GM18868 (cell line): ENCODE results near the gene KCNB1.
"Not testable (repeated sequence)": the region's sequence is repeated elsewhere in the genome, so short reads cannot be mapped to it uniquely, and the experiment has no call there.

ENCODE experiments used
- ATAC-seq: cut with Tn5 transposase; IDR thresholded peaks from one replicate; pipeline ENCODE4 v1.9.1; 2021; ENCODE audit warnings: mild to moderate bottlenecking, moderate library complexity; ENCODE audit not compliant: unreplicated experiment

Gene KCNB1

DNA sequence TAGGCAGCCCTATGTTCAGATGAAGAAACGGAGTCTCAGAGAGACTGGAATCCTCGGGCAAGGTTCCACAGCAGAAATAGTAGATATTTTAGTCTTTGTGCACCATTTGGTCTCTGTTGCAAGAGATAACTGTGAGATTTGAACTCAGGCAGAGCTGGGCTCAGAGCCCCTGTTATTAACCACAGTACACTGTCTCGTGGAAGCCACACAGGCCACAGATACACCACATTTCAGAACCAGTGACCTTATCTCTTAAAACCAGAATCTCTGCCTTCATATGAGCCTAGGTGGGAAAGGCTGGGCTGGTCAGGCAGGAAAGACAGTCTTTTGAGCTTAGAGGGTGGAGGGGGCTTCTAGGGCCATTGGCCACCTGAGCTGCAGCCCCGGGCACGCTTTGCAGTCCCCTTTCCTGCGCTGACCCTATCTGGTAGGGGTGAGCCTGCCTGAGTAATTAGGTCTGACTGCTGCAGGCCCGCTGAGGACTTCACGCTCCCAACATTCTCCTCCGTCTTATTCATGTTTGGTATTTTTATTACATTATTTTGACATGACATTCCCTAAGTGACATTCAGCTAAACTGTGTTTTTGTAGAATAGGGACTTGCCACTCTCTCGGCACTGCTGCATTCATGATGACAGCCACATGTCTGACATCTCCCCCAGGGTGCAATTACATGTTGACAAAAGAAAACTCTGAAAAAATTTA is 71.1 kb downstream of the KCNB1 start:
- no peak for ATAC-seq

DNA sequence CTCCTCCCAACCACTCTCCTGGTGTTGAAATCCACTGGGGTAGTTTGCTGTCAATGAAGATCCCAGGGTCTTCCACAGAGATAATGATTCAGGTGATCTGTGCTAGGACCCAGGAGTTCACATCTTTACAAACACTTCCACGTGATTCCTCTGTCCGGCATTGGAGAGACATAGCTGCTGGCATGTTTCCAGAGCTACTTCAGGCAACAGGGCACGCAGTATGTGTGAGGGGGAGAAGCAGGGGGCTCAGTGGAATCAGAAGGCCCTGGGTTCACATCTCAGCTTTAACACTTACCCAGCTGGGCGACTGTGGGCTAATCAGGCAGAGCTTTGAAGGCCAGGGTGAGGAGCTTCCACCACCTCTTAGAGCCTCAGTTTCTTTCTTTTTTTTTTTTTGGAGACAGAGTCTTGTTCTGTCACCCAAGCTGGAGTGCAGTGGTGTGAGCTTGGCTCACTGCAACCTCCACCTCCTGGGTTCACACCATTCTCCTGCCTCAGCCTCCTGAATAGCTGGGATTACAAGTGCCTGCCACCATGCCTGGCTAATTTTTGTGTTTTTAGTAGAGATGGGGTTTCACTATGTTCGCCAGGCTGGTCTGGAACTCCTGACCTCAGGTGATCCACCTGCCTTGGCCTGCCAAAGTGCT is 72.4 kb downstream of the KCNB1 start:
- not testable (repeated sequence) for ATAC-seq

DNA sequence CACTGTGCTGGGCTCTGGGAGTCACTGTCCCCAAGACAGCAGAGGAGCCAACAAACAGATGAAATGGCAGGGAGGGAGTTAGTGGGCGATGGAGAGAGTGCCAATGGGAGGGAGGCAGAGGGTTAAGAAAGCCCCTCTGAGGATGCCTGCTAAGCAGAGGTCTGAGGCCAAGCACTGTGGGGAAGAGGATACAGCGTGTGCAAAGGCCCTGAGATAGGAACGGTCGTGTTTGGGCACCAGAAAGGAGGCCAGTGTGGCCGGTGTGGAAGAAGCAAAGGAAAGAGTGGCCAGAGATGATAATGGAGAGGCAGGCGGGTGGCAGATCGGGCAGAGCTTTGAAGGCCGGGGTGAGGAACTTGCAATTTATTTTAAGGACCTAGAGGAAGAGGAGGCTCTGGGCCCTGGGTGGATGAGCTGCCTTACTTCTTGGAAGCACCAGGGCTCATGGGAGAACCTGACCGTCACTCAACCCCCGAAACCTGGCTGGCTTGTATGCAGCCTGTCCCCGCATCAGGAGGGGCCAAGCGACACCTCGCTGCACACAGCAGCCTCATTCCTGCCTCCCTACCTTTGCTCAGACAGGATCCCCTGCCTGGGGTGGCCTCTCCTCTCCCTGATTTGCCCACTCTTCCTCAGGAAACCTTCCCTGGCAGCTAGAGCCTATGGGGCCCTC is 73.0 kb downstream of the KCNB1 start:
- ATAC-seq: no peak

DNA sequence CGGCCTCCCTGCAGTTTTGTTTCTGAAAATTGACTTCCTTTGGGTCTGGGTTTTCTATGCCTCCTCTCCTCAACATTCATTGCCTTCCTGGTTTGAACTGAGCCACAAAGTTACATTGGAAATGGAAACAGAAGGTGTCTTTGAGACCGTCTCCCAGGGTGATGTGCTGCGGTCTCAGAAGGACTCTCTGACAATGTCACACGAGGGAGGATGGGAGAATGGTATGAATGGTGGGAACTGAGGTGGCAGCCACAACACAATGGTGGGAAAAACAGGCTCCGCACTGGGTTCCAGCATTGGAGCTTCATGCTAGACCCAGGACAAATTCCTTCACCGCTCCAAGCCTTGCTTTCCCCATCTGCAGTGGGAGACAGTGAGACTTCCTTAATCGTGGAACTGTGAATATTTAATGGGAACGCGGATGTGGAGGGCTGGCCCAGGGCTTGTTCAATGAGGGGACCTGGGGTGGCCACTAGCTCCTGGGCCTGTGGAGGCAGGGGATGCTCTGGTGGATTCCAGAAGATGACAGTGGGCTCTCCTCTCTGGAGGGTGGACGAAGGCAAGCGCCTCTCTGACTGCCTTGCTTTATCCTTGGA is 73.9 kb downstream of the KCNB1 start:
- no peak for ATAC-seq

DNA sequence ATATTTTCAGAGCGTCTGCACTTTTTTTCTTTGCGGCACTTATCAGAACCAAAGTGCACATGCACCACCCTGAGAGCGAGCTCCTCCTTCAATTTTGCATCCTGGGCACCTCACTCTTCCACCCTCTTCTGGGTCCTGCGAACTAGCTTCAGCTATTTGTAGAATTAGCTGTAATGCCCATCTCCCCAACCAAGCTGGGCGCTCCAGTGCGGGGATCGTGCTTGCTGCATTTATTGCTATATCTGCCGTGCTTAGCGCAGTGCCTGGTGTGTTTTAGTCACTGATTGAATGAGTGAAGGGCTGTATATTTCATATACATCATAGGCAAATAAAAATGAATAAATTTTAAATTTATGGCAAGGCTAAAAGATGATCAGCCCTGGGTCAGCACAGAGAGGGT is 75.8 kb downstream of the KCNB1 start:
- ATAC-seq: no peak

DNA sequence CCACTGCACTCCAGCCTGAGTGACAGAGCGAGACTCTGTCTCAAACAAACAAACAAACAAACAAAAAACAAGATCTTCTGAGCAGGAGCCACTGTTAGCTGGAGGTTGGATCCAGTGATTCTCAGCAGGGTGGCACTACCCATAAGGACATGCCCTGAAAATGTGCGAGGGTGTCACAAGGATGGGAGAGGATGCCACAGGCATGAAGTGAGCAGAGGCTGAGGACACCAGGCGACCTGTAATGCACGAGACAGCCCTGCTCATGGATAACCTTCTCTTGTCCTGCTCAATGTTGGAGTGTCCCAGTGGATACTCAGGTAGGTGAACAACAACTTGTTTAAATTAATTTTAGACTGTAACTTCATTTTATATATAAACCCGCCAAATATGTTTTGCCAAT is 76.8 kb downstream of the KCNB1 start:
- ATAC-seq: no peak

DNA sequence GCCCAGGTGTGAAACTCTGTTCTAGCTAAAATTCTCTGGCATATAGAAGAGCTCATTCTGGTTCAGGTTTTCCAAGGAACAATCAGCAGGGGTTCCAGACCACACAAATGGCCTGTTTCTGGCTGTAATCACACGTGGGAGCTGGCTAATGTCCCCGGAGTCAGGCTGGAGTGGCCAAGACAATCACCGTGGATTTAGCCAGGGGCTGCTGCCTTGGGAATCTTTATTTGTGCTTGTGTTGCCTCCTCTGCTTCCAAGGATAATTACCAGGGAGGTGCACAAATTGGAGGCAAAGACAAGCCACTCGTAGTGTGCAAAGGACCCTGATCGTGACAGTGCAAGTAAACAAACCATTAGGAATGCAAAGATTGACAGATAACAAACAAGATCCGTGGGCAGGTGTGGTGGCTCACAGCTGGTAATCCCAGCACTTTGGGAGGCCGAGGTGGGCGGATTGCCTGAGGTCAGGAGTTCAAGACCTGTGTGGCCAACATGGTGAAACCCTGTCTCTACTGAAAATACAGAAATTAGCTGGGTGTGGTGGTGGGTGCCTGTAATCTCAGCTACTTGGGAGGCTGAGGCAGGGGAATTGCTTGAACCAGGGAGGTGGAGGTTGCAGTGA is 77.3 kb downstream of the KCNB1 start:
- ATAC-seq: no peak

DNA sequence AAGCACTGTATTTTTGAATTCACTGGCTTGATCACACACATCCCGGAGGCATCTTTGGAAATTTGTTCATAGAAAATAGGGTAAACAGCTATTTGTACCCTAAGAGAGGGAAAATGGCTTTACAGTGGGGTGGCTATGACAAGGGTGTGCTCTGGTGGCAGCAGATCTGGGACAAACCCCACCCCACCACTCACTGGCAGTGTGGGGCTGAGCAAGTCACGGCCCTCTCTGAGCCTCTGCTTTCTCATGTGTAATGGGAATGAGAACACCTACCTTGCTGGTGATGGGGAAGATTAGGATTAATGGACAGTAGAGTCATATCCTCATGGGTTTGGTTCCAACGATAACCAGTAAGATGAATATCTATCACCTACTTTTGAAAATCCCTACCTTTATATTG is 78.0 kb downstream of the KCNB1 start:
- ATAC-seq: no peak

DNA sequence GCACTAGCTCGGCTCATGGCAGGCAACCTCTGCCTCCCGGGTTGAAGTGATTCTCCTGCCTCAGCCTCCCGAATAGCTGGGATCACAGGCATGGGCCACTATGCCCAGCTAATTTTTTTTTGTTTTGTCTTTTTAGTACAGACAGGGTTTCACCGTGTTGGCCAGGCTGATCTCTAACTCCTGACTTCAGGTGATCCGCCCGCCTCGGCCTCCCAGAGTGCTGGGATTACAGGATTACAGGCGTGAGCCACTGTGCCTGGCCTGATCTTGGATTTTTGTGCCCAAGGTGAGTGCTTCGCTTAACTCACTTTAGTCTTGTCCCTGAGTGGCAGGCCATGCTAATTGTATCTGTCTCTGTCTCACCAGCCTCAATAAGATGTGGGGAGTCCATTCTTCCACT is 78.6 kb downstream of the KCNB1 start:
- ATAC-seq: no peak

DNA sequence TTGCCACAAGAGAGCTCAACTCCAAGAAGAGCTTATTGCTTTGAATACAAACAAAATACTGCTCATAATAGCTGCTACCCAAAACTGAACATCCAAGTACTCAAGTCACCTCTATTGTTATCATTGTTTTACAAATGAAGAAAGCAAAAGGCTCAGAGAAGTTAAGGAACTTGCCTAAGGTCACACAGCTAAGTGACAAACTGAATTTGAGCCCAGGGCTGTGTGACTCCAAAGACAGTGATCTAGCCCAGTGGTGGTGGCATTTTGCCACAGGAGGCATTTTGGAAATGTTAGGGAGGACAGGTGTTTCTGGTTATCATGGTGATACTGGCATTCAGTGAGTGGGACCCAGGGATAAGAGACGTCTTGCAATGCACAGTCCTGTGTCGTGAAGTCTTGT is 79.5 kb downstream of the KCNB1 start:
- ATAC-seq: no peak

DNA sequence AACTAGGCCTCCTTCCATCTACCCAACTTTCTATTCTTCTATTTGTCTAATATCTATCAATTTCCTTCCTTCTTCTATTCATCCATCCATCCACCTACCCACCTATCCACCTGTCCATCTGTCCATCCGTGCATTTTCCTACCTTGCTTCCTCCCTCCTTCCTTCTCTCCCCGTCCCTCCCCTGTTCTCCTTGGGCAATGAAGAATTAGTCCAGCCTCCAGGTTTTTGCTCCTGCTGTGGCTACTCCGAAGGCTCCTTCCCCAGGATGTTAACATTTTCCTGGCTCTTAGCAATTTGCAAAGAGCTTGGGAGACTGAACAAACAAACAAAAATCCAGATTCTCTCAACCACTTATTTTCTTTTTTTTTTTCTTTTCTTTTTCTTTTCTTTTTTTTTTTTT is 81.6 kb downstream of the KCNB1 start:
- no peak for ATAC-seq

DNA sequence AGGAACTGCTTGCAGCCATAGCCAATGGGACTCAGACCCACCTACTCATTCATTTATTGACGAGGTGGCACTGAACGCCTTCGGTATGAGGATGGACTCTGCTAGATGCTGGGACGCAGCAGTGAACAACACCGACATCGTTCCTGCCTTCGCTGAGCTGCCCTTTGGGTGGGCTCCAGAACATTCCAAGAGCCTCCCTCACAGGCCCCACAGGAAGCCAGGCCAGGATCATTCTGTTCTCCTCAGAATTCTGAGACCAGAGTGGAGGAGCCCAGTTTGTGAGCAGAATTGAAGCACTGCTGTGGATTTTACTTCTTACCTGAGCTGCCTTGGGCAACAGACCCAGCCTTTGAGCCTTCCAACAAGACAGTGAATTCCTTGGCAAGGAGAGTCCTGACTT is 82.1 kb downstream of the KCNB1 start:
- ATAC-seq: no peak

DNA sequence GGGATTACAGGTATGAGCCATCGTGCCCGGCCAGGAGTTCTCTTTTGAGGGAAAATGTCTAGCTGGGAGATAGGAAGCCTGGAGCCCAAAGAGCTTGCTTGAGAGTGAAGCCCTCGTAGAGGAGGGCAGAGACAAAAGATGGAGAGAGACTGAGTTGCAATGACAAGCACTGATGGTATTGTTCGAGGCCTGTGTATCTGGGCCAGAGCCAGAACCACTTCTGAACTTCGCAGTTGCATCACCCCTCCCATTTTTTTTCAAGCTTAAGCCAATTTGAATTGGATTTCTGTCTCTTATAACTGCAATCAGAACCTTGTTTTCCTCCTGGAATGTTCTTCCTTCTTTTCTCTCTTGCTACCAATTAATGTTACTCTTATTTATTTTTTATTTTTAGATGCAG is 83.1 kb downstream of the KCNB1 start:
- no peak for ATAC-seq

DNA sequence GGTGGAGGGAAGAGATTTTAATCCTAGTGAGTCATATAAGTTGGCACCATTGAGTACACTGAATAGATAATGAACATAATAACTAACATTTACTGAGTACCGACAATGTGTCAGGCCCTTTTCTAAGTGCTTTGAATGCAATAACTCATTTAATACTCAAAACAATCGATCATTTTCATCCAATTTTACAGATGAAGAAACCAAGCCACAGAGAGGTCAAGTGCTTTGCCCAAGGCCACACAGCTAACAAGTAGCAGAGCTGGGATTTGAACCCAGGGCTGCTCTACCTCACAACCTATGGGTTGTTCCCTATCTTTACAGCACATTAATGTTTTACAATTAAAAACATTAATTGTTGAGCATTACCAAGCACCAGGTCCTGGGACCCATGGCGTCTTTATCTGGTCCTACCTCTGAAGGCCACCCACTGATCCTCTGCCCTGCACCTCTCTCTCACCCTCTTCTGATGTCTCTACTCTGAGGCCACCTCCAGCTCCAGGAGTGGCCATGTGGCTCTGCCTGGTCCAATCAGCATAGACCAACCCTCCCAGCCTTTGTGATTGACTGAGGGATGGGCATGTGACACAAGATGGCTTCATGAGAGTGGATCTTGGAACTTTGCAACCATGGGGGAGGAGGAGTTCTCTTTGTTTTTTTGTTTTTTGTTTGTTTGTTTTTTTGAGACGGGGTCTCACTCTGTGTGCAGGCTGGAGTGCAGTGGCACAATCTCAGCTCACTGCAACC is 83.9 kb downstream of the KCNB1 start:
- no peak for ATAC-seq

DNA sequence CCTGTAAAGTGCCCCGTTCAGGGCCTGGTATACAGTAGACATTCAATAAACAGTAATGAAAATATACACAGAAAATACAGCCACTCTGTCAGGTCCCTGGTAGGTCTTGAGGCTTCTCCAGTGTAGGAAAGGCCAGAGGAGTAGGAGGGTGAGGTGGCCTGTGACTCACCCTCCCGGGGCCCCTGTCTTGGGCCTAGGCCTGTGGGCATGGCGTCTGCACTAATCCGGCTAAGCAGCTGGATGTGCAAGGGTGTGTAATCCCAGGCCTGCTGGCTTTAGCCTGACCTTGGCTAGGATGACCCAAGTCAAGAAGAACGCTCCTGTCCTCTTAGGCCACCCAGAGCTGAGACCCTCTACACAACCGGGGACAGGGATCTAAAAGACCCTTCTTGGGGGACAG is 84.9 kb downstream of the KCNB1 start:
- no peak for ATAC-seq

DNA sequence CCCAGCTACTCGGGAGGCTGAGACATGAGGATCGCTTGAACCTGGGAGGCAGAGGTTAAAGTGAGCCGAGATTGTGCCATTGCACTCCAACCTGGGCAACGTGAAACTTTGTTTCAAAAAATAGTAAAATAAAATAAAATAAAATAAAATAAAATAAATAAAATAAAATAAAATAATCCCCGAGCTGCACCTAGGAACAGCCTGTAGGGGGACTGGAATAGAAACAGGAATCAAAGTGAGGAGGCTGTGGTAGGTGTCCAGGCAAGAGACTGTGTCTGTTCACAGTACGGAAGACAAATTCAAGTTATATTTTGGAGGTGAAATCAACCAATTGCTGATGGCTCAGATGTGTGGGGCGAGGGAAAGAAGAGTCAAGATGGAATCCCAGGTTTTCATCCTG is 86.2 kb downstream of the KCNB1 start:
- no peak for ATAC-seq

DNA sequence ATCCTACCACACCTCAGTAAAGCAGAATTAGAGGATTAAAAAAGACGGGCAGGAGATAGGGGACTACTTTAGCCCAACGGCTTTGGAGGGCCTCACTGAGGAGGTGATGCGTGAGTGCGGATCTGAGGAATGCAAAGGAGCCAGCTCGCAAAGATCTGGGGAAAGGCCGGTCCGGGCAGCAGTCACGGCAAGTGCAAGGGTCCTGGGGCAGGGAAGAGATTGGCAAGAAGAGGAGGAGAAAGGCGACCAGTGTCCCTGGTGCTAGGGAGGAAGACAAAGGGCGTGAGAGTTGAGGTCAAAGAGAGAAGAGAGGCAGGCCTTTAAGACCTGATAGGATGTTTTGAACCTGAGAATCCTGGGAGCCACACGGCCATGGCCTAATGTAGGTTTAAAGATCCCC is 86.8 kb downstream of the KCNB1 start:
- ATAC-seq: no peak

DNA sequence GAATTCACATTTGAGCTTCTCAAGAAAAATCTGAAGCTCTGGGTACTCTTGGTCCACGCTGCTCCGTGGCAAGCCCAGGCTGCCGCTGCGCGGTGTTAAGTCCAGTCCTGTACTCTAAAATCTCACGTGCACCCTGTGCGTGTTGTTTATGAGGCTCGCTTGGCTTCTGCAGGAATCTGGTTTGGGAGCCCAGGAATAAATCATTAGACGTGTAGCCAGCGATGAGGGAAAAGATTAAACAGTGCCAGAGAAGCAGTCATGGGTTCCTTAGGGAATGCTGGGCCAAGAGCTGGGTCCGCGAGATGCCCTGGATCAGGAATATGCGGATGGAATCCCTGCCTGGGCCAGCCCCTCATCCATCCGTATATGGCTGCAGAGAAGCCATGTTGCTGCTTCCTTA is 87.3 kb downstream of the KCNB1 start:
- no peak for ATAC-seq

DNA sequence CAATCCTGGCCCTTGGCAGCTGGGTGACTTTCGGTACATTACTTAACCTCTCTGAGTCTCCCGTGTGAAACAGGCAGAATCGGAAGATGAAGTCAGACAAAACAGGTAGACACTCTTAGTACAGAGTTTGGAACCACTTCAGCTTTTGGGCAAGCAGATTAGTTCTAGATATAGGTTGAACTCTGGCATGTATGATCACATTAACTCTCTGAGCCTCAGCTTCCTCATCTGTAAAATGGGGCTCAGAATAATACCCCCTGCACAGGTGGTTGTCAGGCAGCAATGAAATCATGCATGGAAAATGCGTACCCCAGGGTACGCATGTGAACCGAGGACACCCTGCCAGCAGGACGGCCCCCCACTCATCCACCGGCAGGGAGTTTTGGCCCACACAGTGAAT is 87.7 kb downstream of the KCNB1 start:
- ATAC-seq: no peak

DNA sequence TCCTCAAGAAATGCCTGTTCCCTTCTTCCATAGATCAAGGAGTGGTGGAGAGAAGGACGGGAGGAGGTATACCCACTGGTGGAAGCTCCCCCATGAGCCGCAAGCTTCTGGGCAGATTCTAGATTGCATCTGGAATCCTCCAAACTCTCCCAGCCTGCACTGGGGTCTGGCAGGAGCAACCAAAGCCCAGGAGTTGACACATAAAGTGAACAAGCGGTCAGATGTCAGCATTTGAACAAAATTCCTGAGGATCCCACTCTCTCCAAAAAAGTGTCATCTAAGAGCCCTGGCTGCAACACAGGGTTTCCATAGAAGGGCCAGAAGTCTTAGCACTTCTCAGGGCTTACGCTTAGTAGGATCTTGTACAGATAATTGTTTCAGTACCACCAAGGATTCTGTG is 88.2 kb downstream of the KCNB1 start:
- ATAC-seq: no peak

DNA sequence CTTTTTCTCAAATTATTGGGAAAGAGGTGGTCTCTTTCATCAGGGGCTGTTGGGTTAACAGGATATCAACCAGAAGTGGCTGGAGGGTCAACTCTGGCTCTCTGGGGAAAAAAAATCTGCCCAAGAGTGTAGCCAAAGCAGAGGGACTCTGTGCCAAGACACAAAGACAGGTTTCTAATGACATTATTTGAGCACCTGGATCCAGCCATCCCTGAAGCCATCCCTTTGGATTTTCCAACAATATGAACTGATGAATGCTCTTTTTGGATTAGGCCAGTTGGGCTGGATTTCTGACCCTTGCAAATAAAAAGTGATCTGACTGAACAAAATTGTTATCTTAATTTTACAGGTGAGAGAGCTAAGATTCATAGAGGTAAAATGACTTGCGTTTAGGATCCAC is 88.7 kb downstream of the KCNB1 start:
- ATAC-seq: no peak
